SK-N-SH (cell line): ENCODE results near the gene CHPF. TPM values are rescaled to one million over a fixed set of nuclear protein-coding genes. Genes with fewer than 3 reads are reported as not detected.

Source experiments
- CTCF ChIA-PET: fragments of 300-600, 350-600 bp; formaldehyde crosslinking; extraction: SDS; loops from one replicate; lab custom pipeline; 2021; lab: Yijun Ruan, JAX
- POLR2A ChIA-PET: fragments of 350-600 bp; sonication (Branson Sonifier 250); formaldehyde crosslinking; extraction: SDS; loops from one replicate; lab custom pipeline; 2020; ENCODE audit warnings: antibody characterized with exemption, inconsistent platforms; lab: Yijun Ruan, JAX
- DNase-seq: peaks from one replicate; pipeline ENCODE4 v3.0.0; 2012
- H2AFZ ChIP-seq: fragments of 200-600 bp; sonication (generic); 2 replicates; pipeline ENCODE4 v1.8.1; 2016; ENCODE audit warnings: antibody characterized with exemption, mild to moderate bottlenecking, low read depth
- H3F3A ChIP-seq: fragments of 200-600 bp; sonication (generic); replicated peaks from 2 replicates; pipeline ENCODE3; 2016; ENCODE audit warnings: antibody characterized with exemption, mild to moderate bottlenecking; ENCODE audit not compliant: insufficient read depth
- H3K27ac ChIP-seq, 2 experiments: fragments of 200-500 bp in 1 of 2; fragments of 200-600 bp in 1 of 2; sonication (Bioruptor generic) in 1 of 2; sonication (generic), shearing (Covaris generic) in 1 of 2; 2 replicates each; pipeline versions ENCODE4 v1.5.1 to v1.6.1; 2014 to 2016; ENCODE audit warnings: low read depth in 2 of 2, inconsistent platforms in 1 of 2, low read length in 1 of 2, mild to moderate bottlenecking in 1 of 2, mixed read lengths in 1 of 2
- H3K27me3 ChIP-seq: fragments of 200-600 bp; sonication (generic), shearing (Covaris generic); 2 replicates; pipeline ENCODE4 v1.6.1; 2016; ENCODE audit warnings: mixed run types; ENCODE audit not compliant: insufficient read depth
- H3K36me3 ChIP-seq, 2 experiments: fragments of 200-500 bp in 1 of 2; fragments of 200-600 bp in 1 of 2; sonication (Bioruptor generic) in 1 of 2; sonication (generic) in 1 of 2; replicated peaks in 1 of 2; 2 replicates each; pipeline versions ENCODE3 to v1.5.1; 2014 to 2016; ENCODE audit warnings: low read length in 1 of 2, mild to moderate bottlenecking in 1 of 2; ENCODE audit not compliant: insufficient read depth in 2 of 2, control insufficient read depth in 1 of 2
- H3K4me1 ChIP-seq, 2 experiments: fragments of 200-500 bp in 1 of 2; fragments of 200-600 bp in 1 of 2; sonication (Bioruptor generic) in 1 of 2; sonication (generic), shearing (Covaris generic) in 1 of 2; 2 replicates each; pipeline versions ENCODE4 v1.5.1 to v1.6.1; 2014 to 2016; ENCODE audit warnings: low read depth in 1 of 2, low read length in 1 of 2, mixed run types in 1 of 2; ENCODE audit not compliant: insufficient read depth in 2 of 2, control insufficient read depth in 1 of 2
- H3K4me2 ChIP-seq: fragments of 200-600 bp; sonication (generic), shearing (Covaris generic); 2 replicates; pipeline ENCODE4 v1.6.1; 2017; ENCODE audit warnings: mixed run types
- H3K4me3 ChIP-seq, 2 experiments: fragments of 200-500 bp in 1 of 2; fragments of 200-600 bp in 1 of 2; sonication (Bioruptor generic) in 1 of 2; sonication (generic), shearing (Covaris generic) in 1 of 2; 2 replicates each; pipeline versions ENCODE4 v1.5.1 to v1.8.1; 2014 to 2016; ENCODE audit warnings: low read depth in 2 of 2, inconsistent platforms in 1 of 2, low read length in 1 of 2, mild to moderate bottlenecking in 1 of 2, mixed read lengths in 1 of 2, moderate library complexity in 1 of 2
- H3K79me2 ChIP-seq: fragments of 200-600 bp; sonication (generic); 2 replicates; pipeline ENCODE4 v1.8.1; 2017; ENCODE audit warnings: mild to moderate bottlenecking; ENCODE audit not compliant: insufficient read depth
- H3K9ac ChIP-seq: fragments of 200-600 bp; sonication (generic); 2 replicates; pipeline ENCODE4 v1.6.1; 2017; ENCODE audit warnings: mixed run types
- H3K9me2 ChIP-seq: fragments of 200-600 bp; sonication (generic); 2 replicates; pipeline ENCODE4 v1.6.1; 2017; ENCODE audit warnings: mixed run types
- H3K9me3 ChIP-seq: fragments of 200-600 bp; sonication (generic); 2 replicates; pipeline ENCODE4 v1.6.1; 2017; ENCODE audit warnings: mixed run types, mild to moderate bottlenecking, moderate library complexity
- H4K20me1 ChIP-seq: fragments of 200-600 bp; sonication (generic); 2 replicates; pipeline ENCODE4 v1.6.1; 2017; ENCODE audit warnings: mild to moderate bottlenecking, mixed run types; ENCODE audit not compliant: insufficient read depth
- CHD2 ChIP-seq: fragments of 150-350 bp; IDR thresholded peaks from 2 replicates; pipeline ENCODE4 v1.6.1; 2018; ENCODE audit warnings: low read length; ENCODE audit not compliant: partially characterized antibody
- ELF1 ChIP-seq: IDR thresholded peaks from 2 replicates; pipeline ENCODE4 v1.4.0; 2012
- EZH2phosphoT487 ChIP-seq: fragments of 200-600 bp; sonication (generic); IDR thresholded peaks from 2 replicates; pipeline ENCODE4 v1.6.1; 2017; ENCODE audit warnings: low read depth, mixed run types, mild to moderate bottlenecking, antibody characterized with exemption, moderate library complexity, borderline replicate concordance
- GABPA ChIP-seq: IDR thresholded peaks from 2 replicates; pipeline ENCODE4 v1.4.0; 2012; ENCODE audit warnings: low read depth, mild to moderate bottlenecking
- GATA2 ChIP-seq: sonication (generic); formaldehyde crosslinking; IDR thresholded peaks from 2 replicates; pipeline ENCODE4 v1.5.0; 2020; ENCODE audit warnings: mild to moderate bottlenecking, missing genetic modification reagents
- JUND ChIP-seq: IDR thresholded peaks from 2 replicates; pipeline ENCODE4 v1.4.0; 2012
- MXI1 ChIP-seq: IDR thresholded peaks from 2 replicates; pipeline ENCODE4 v1.6.1; 2012; ENCODE audit warnings: mild to moderate bottlenecking, low read depth, low read length, improper control_type of control experiment
- NFIC ChIP-seq: IDR thresholded peaks from 2 replicates; pipeline ENCODE4 v1.4.0; 2012; ENCODE audit warnings: borderline replicate concordance
- POLR2AphosphoS5 ChIP-seq: IDR thresholded peaks from 2 replicates; pipeline ENCODE4 v1.6.1; 2012; ENCODE audit warnings: low read depth, low read length
- RFX5 ChIP-seq: IDR thresholded peaks from 2 replicates; pipeline ENCODE4 v1.6.1; 2012; ENCODE audit warnings: mild to moderate bottlenecking, improper control_type of control experiment, low read length
- RXRA ChIP-seq: IDR thresholded peaks from 2 replicates; pipeline ENCODE4 v1.4.0; 2012; ENCODE audit warnings: low read depth, mild to moderate bottlenecking, borderline replicate concordance
- SIN3A ChIP-seq: IDR thresholded peaks from 2 replicates; pipeline ENCODE4 v1.6.1; 2012; ENCODE audit warnings: low read depth, mild to moderate bottlenecking, low read length, moderate library complexity, borderline replicate concordance
- SMC3 ChIP-seq: IDR thresholded peaks from 2 replicates; pipeline ENCODE4 v1.6.1; 2012; ENCODE audit warnings: low read depth, low read length, improper control_type of control experiment
- TAF1 ChIP-seq: IDR thresholded peaks from 2 replicates; pipeline ENCODE4 v1.6.1; 2012; ENCODE audit warnings: low read depth, mild to moderate bottlenecking, low read length, moderate library complexity, borderline replicate concordance
- USF1 ChIP-seq: IDR thresholded peaks from 2 replicates; pipeline ENCODE4 v1.4.0; 2012; ENCODE audit warnings: low read depth, borderline replicate concordance
- USF2 ChIP-seq: fragments of 150-350 bp; IDR thresholded peaks from 2 replicates; pipeline ENCODE4 v1.6.1; 2017; ENCODE audit warnings: antibody characterized with exemption, low read length, low read depth, borderline replicate concordance
- WGBS: methylation state at CpG from one replicate; pipeline ENCODE4 v1.1.6; 2017; ENCODE audit warnings: low lambda C conversion rate; 5-methylcytosine and 5-hydroxymethylcytosine counted together
- polyA plus RNA-seq, 3 experiments: library from polyadenylated mRNA; depleted of rRNA; stranded (reverse); fragments of >200 nt; gene quantifications; 2 replicates each; pipeline ENCODE4 v1.2.3, GENCODE V29; 2012
- TF ChIP-seq, protein P1 (sequence below): IDR thresholded peaks from 2 replicates; pipeline ENCODE4 v1.4.0; 2012; ENCODE audit warnings: low read depth
- TF ChIP-seq, protein P2 (sequence below): fragments of 200-600 bp; sonication (generic); IDR thresholded peaks from 2 replicates; pipeline ENCODE4 v1.6.1; 2017; ENCODE audit warnings: antibody characterized with exemption, mild to moderate bottlenecking, moderate library complexity
- TF ChIP-seq, protein P3 (sequence below): IDR thresholded peaks from 2 replicates; pipeline ENCODE4 v1.4.0; 2012; ENCODE audit warnings: low read depth, borderline replicate concordance

The CHPF gene
- polyA plus RNA-seq, 1 of the 3 experiments (the other 2 are of a cell fraction), result 141 TPM

DNA sequence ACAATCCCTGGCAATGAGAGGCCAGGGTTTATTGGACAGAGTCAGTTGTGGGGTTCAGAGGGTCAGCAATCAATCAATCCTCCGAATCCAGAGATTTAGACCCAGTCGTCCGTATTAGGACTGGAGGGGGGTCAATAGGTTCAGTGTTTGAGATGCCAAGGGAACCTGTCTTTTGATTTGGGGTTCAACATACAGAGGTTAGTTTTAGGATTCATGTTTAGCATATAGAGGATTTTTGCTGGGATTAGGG lies 44.6 kb downstream of the CHPF start (continued):
- TF ChIP-seq MXI1 (no peak), RFX5 (no peak), CHD2 (no peak), GATA2 (CRISPR knock-in tag) (no peak), EZH2phosphoT487 (no peak), POLR2AphosphoS5 (no peak)

DNA sequence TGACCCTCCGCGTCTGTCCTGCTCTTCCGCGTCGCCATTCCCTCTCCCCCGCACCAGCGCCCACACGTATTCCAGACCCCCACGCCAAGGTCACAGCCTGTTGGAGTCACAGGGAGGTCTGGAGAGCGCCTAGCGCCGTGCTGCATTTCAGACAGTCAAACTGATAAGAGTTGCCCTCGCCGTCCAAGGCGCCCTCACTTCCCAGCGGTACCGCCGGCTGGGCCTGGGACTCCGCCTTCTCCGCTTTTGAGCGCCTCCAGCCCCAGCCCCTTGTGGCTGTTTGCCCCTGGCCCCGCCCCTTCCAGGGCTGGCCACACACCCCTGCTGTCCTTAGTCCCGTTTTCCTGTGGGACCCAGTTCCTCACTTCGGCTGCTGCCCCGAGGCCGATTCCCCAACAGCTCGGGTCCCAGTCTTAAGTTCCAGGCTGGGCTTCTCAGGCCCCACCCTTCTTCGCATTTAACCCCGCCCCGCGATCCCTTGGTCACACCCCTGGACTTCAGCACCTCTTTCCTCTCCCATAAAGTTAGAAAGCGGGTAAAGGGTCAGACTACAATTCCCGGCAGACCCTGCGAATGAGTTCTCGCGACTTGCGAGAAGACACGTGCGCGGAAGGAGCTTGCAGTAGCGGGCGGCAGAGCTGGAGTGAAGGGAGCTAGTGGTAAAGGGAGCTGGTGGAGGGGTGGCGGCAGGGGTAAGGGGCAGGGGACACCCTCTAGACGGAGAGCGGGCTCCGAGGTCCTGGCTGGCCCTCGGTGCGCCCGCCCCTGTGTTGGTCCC lies 45.1 kb downstream of the CHPF start, which contains the start of gene GMPPA:
Gene GMPPA (plus strand): TSS at position 612 of the 778 bp plus-strand sequence. CDS start 1,085 bp downstream, outside the sequence.
- H3K4me3 ChIP-seq, result peak within 1 kb of the TSS; percentile 81 to 85
- H2AFZ ChIP-seq, result peak within 1 kb of the TSS; percentile 78
- peak within 1 kb of the TSS; percentile 81 to 99 for H3K27ac ChIP-seq
- H3K4me1 ChIP-seq, result peaks cover 16 to 68% of the 10 kb centered on the region in 2 experiments
- peak within 1 kb of the TSS; percentile 98 for H3K4me2 ChIP-seq
- peak within 1 kb of the TSS; percentile 90 for H3K9ac ChIP-seq
- ChIA-PET POLR2A (interaction anchor here (0.6 to 4.6 kb wide), 14 partner anchors 9 to 1203 kb away, joined by 3 to 53 read pairs (median 6); partner anchors contain the start of genes ASIC4, CHPF and TMEM198), CTCF (interaction anchor here (0.8 to 62.1 kb wide), 5 partner anchors 4 to 110 kb away, joined by 3 to 2824 read pairs (median 7); partner anchors contain the start of genes ASIC4, CHPF, GMPPA and TMEM198)
- TF ChIP-seq JUND, result no peak
- TF ChIP-seq ELF1, result peak; percentile 97
- peak; percentile 31; the same call in 1 of the 2 replicates for TF ChIP-seq GABPA
- peak; percentile 88 for TF ChIP-seq USF1
- TF ChIP-seq, protein P1, sequence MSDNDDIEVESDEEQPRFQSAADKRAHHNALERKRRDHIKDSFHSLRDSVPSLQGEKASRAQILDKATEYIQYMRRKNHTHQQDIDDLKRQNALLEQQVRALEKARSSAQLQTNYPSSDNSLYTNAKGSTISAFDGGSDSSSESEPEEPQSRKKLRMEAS, result peak; percentile 72
- TF ChIP-seq POLR2AphosphoS5, result peak; percentile 66
- 0 out of 2 replicates have a peak, but pooled peaks have one; percentile 4 for TF ChIP-seq SMC3
- no peak for TF ChIP-seq NFIC
- TF ChIP-seq, protein P2, sequence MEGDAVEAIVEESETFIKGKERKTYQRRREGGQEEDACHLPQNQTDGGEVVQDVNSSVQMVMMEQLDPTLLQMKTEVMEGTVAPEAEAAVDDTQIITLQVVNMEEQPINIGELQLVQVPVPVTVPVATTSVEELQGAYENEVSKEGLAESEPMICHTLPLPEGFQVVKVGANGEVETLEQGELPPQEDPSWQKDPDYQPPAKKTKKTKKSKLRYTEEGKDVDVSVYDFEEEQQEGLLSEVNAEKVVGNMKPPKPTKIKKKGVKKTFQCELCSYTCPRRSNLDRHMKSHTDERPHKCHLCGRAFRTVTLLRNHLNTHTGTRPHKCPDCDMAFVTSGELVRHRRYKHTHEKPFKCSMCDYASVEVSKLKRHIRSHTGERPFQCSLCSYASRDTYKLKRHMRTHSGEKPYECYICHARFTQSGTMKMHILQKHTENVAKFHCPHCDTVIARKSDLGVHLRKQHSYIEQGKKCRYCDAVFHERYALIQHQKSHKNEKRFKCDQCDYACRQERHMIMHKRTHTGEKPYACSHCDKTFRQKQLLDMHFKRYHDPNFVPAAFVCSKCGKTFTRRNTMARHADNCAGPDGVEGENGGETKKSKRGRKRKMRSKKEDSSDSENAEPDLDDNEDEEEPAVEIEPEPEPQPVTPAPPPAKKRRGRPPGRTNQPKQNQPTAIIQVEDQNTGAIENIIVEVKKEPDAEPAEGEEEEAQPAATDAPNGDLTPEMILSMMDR, result no peak; the same call in 1 of the 2 replicates
- TF ChIP-seq TAF1, result peak; percentile 74
- TF ChIP-seq SIN3A, result peak; percentile 96
- TF ChIP-seq GATA2 (CRISPR knock-in tag), result peak; percentile 55; the same call in 1 of the 2 replicates
- TF ChIP-seq MXI1, result peak; percentile 88
- no peak for TF ChIP-seq RXRA
- TF ChIP-seq USF2, result peak; percentile 55; the same call in 1 of the 2 replicates
- peak; percentile 100 for TF ChIP-seq CHD2
- TF ChIP-seq RFX5, result no peak
- TF ChIP-seq, protein P3, sequence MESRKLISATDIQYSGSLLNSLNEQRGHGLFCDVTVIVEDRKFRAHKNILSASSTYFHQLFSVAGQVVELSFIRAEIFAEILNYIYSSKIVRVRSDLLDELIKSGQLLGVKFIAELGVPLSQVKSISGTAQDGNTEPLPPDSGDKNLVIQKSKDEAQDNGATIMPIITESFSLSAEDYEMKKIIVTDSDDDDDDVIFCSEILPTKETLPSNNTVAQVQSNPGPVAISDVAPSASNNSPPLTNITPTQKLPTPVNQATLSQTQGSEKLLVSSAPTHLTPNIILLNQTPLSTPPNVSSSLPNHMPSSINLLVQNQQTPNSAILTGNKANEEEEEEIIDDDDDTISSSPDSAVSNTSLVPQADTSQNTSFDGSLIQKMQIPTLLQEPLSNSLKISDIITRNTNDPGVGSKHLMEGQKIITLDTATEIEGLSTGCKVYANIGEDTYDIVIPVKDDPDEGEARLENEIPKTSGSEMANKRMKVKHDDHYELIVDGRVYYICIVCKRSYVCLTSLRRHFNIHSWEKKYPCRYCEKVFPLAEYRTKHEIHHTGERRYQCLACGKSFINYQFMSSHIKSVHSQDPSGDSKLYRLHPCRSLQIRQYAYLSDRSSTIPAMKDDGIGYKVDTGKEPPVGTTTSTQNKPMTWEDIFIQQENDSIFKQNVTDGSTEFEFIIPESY, result peak; percentile 99
- H3K9me3 ChIP-seq, result no peaks in the 10 kb centered on the region
- no peaks in the 10 kb centered on the region for H3K27me3 ChIP-seq
- peaks cover 20% of the 10 kb centered on the region for H3K79me2 ChIP-seq
- peaks cover 3 to 12% of the 10 kb centered on the region in 2 experiments for H3K36me3 ChIP-seq
- H3F3A ChIP-seq, result no peaks in the 10 kb centered on the region
- H4K20me1 ChIP-seq, result no peaks in the 10 kb centered on the region
- DNase-seq, result peak; percentile 93
- 1% methylated on average over 42 of the region's 49 CpGs for WGBS
- no peaks in the 10 kb centered on the region for H3K9me2 ChIP-seq
